Caco-2 (cell line): ENCODE measurements around the gene FSIP2. TPM values are rescaled to one million over a fixed set of nuclear protein-coding genes. Genes with fewer than 3 reads are reported as not detected.

Source experiments
- BruUV-seq: library from RNA; stranded (reverse); fragments of 400-500 nt; replicated peaks from 2 replicates; lab custom pipeline; 2021; lab: Mats Ljungman, UMichigan
- CTCF ChIA-PET: fragments of 300-600 bp; sonication (Branson Sonifier 250); formaldehyde crosslinking; loops from one replicate; lab custom pipeline; 2022; ENCODE audit warnings: antibody characterized with exemption; lab: Charles Lee
- POLR2A ChIA-PET: fragments of 300-600 bp; sonication (Branson Sonifier 250); formaldehyde crosslinking; loops from one replicate; lab custom pipeline; 2022; ENCODE audit warnings: antibody characterized with exemption; lab: Charles Lee
- DNase-seq, 2 experiments: peaks; one replicate each; pipeline versions ENCODE4 v3.0.0 to v3.0.0-alpha.2; 2020 to 2022
- H3K27me3 ChIP-seq: replicated peaks from 2 replicates; pipeline ENCODE4 v1.6.0; 2011; ENCODE audit warnings: low read length; ENCODE audit not compliant: control insufficient read depth, insufficient read depth
- H3K36me3 ChIP-seq: 2 replicates; pipeline ENCODE4 v1.5.1; 2011; ENCODE audit warnings: low read length; ENCODE audit not compliant: control insufficient read depth, insufficient read depth
- H3K4me1 ChIP-seq: fragments of 250-450 bp; sonication (Bioruptor Pico); 2 replicates; pipeline ENCODE4 v1.5.1; 2020; ENCODE audit warnings: mild to moderate bottlenecking
- H3K4me3 ChIP-seq: 2 replicates; pipeline ENCODE4 v1.5.1; 2011; ENCODE audit warnings: low read depth, mild to moderate bottlenecking, control low read depth, low read length
- H3K9me3 ChIP-seq: fragments of 250-450 bp; sonication (Bioruptor Pico); 2 replicates; pipeline ENCODE4 v1.5.1; 2020; ENCODE audit warnings: mild to moderate bottlenecking, moderate library complexity
- H3K27ac Mint-ChIP-seq: one replicate; pipeline ENCODE4 v1.8.0; 2022; ENCODE audit warnings: mixed read lengths; ENCODE audit not compliant: unreplicated experiment
- H3K27me3 Mint-ChIP-seq: one replicate; pipeline ENCODE4 v1.8.0; 2022; ENCODE audit warnings: mixed read lengths; ENCODE audit not compliant: insufficient read depth, unreplicated experiment
- H3K36me3 Mint-ChIP-seq: one replicate; pipeline ENCODE4 v1.8.0; 2022; ENCODE audit warnings: mild to moderate bottlenecking, mixed read lengths; ENCODE audit not compliant: insufficient read depth, unreplicated experiment
- H3K4me1 Mint-ChIP-seq: one replicate; pipeline ENCODE4 v1.8.0; 2022; ENCODE audit warnings: low read depth, mixed read lengths; ENCODE audit not compliant: unreplicated experiment
- H3K4me3 Mint-ChIP-seq: one replicate; pipeline ENCODE4 v1.8.0; 2022; ENCODE audit warnings: mild to moderate bottlenecking, moderate library complexity, mixed read lengths; ENCODE audit not compliant: unreplicated experiment
- H3K9me3 Mint-ChIP-seq: one replicate; pipeline ENCODE4 v1.8.0; 2022; ENCODE audit warnings: mixed read lengths; ENCODE audit not compliant: unreplicated experiment
- intact Hi-C: fragments of 100-400 bp; cut with micrococcal nuclease; formaldehyde crosslinking; loops from one replicate; pipeline ENCODE4 v1.10.0; 2022; ENCODE audit not compliant: unreplicated experiment
- total RNA-seq: library from RNA; stranded (reverse); gene quantifications from 2 replicates; pipeline ENCODE4 v1.2.3, GENCODE V29; 2022
- TF ChIP-seq, protein P1 (sequence below), 2 experiments: fragments of 200-600 bp in 1 of 2; IDR thresholded peaks; 1 replicate in 1 of 2; 2 replicates in 1 of 2; pipeline versions ENCODE4 v1.5.1 to v1.8.0; 2011 to 2022; ENCODE audit warnings: antibody characterized with exemption in 1 of 2, control low read depth in 1 of 2, inconsistent platforms in 1 of 2, low read depth in 1 of 2, low read length in 1 of 2, mild to moderate bottlenecking in 1 of 2, moderate library complexity in 1 of 2; ENCODE audit not compliant: insufficient read depth in 1 of 2, severe bottlenecking in 1 of 2, unreplicated experiment in 1 of 2

Gene FSIP2
- total RNA-seq, 1 experiment from 2014 or later: 0.09 TPM

DNA sequence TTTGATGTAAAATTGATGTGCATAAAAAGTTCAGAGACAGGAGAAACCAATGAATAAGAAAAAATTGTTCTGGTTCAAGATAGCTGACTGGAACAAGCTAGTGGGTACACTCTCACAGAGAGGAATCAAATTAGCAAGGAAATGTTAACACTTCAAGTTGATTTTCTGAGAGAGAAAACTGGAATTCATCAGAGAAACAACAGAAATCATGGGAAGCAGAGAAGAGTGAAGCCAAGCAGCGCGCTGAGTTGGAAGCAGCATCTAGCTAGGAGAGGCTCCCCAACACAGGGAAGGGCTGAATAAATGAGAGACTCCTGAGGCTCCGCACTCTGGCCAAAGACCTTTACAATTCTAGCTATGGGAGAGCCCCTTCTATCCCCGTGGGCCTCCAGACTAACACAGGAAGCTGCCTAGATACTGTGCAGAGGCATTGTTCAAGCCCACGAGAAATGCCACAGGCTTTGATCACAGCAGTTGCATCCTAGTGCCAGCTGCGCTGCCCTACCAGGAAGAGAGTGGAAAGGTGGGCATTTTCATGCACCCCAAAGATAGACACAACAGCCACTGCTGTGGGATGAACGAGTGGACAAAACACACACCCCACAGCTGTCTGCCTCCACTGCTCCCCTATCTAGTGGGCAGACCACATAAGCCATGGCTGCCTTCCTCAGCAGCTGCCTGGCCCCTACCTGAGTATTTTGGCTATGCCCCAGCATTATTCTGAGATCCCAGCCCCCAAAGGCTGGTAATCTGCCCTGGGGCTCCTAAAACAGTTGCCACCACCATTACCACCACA, 136.7 kb downstream of the FSIP2 start:
- Histone ChIP-seq H3K4me3 (no peak overlapping the region), H3K36me3 (no peaks in the 10 kb centered on the region), H3K27me3 (no peaks in the 10 kb centered on the region), H3K4me1 (no peaks in the 10 kb centered on the region), H3K9me3 (no peaks in the 10 kb centered on the region)
- ChIA-PET POLR2A (interaction anchor here (0.5 kb wide), 1 partner anchor 1632 kb away, joined by 3 read pairs; no protein-coding TSS in a partner anchor), CTCF (no interaction called here)
- H3K36me3 Mint-ChIP-seq: no peaks in the 10 kb centered on the region
- H3K27me3 Mint-ChIP-seq: no peaks in the 10 kb centered on the region
- intact Hi-C loops: loop anchor here (10.0 kb wide), 1 partner anchor 379 kb away; no protein-coding TSS in a partner anchor
- TF ChIP-seq, protein P1, sequence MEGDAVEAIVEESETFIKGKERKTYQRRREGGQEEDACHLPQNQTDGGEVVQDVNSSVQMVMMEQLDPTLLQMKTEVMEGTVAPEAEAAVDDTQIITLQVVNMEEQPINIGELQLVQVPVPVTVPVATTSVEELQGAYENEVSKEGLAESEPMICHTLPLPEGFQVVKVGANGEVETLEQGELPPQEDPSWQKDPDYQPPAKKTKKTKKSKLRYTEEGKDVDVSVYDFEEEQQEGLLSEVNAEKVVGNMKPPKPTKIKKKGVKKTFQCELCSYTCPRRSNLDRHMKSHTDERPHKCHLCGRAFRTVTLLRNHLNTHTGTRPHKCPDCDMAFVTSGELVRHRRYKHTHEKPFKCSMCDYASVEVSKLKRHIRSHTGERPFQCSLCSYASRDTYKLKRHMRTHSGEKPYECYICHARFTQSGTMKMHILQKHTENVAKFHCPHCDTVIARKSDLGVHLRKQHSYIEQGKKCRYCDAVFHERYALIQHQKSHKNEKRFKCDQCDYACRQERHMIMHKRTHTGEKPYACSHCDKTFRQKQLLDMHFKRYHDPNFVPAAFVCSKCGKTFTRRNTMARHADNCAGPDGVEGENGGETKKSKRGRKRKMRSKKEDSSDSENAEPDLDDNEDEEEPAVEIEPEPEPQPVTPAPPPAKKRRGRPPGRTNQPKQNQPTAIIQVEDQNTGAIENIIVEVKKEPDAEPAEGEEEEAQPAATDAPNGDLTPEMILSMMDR (IDR thresholded peaks at IDR 0.05; ENCODE audit: insufficient read depth in 1 of 2, low read depth in 1 of 2, low read length in 1 of 2, severe bottlenecking in 1 of 2, unreplicated experiment in 1 of 2): no peak
- DNase-seq: no peak
- no peaks in the 10 kb centered on the region for H3K4me1 Mint-ChIP-seq
- no peak overlapping the region for H3K27ac Mint-ChIP-seq
- H3K9me3 Mint-ChIP-seq: no peaks in the 10 kb centered on the region
- H3K4me3 Mint-ChIP-seq: no peak overlapping the region
- BruUV-seq: no TSS peak

DNA sequence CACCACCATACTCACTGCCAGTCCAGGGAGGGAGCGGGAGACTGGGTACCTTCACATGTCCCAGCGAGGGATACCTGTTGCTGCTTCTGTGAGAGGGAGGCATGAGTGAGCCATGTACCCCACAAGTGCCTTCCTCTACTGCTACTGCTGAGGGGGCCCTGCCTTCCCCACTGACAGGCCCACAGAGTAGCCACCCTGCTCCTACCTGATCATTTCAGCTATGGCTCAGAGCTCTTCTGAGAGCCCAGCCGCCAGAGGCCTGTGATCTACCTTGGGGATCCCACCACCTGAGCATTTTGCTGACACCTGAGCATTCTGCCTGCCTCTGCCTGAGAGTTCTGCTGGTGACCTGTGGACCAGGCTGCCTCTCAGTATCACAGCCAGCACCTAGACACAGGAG, 137.6 kb downstream of the FSIP2 start:
- no peaks in the 10 kb centered on the region for H3K36me3 Mint-ChIP-seq
- DNase-seq: no peak
- no peak overlapping the region for H3K27ac Mint-ChIP-seq
- no peaks in the 10 kb centered on the region for H3K9me3 Mint-ChIP-seq
- no peaks in the 10 kb centered on the region for H3K4me1 Mint-ChIP-seq
- no peaks in the 10 kb centered on the region for H3K36me3 ChIP-seq
- TF ChIP-seq, protein P1 (IDR thresholded peaks at IDR 0.05; ENCODE audit: insufficient read depth in 1 of 2, low read depth in 1 of 2, low read length in 1 of 2, severe bottlenecking in 1 of 2, unreplicated experiment in 1 of 2): no peak
- no TSS peak for BruUV-seq
- no peak overlapping the region for H3K4me3 Mint-ChIP-seq
- H3K4me3 ChIP-seq: no peak overlapping the region
- no peaks in the 10 kb centered on the region for H3K9me3 ChIP-seq
- H3K27me3 Mint-ChIP-seq: no peaks in the 10 kb centered on the region
- intact Hi-C loops: loop anchor here (10.0 kb wide), 1 partner anchor 379 kb away; no protein-coding TSS in a partner anchor
- ChIA-PET POLR2A (no interaction called here), CTCF (no interaction called here)
- no peaks in the 10 kb centered on the region for H3K4me1 ChIP-seq
- H3K27me3 ChIP-seq: no peaks in the 10 kb centered on the region

DNA sequence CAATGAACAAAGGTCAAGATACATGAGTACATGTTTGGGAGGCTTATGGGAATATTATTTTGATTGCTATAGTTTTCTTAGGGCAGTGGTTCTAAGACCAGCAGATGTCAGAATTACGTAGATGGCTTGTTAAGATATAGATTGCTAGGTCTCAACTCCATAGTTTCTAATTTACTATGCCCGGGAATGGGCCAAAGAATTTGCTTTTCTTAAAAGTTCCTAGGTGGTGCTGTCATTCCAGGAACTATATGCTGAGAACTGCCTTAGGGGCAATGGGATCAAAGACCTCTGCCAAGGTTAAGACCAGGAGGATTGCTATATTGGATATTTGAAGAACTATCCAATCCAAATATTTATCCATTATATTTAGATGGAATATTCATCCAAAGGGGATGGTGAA, 141.8 kb downstream of the FSIP2 start:
- intact Hi-C loops: no loop called here
- DNase-seq: no peak
- no peaks in the 10 kb centered on the region for H3K36me3 ChIP-seq
- Mint-ChIP-seq H3K36me3 (no peaks in the 10 kb centered on the region), H3K4me3 (no peak overlapping the region), H3K4me1 (no peaks in the 10 kb centered on the region), H3K9me3 (no peaks in the 10 kb centered on the region), H3K27ac (no peak overlapping the region), H3K27me3 (no peaks in the 10 kb centered on the region)
- no TSS peak for BruUV-seq
- POLR2A ChIA-PET: no interaction called here
- H3K9me3 ChIP-seq: no peaks in the 10 kb centered on the region
- no peak overlapping the region for H3K4me3 ChIP-seq
- H3K27me3 ChIP-seq: no peaks in the 10 kb centered on the region
- TF ChIP-seq, protein P1 (IDR thresholded peaks at IDR 0.05; ENCODE audit: insufficient read depth in 1 of 2, low read depth in 1 of 2, low read length in 1 of 2, severe bottlenecking in 1 of 2, unreplicated experiment in 1 of 2): no peak
- CTCF ChIA-PET: no interaction called here
- no peaks in the 10 kb centered on the region for H3K4me1 ChIP-seq
